PC-3 (cell line): Measurements from ENCODE around the gene ECSIT.

Experiments used
- CTCF ChIP-seq: fragments of 300-600 bp; sonication (generic); conservative IDR thresholded peaks from 2 replicates; pipeline ENCODE4 v1.5.1; 2017; ENCODE audit warnings: antibody characterized with exemption, low read depth, mild to moderate bottlenecking, low read length
- EZH2phosphoT487 ChIP-seq: fragments of 300-600 bp; sonication (generic); IDR thresholded peaks from 2 replicates; pipeline ENCODE4 v1.6.1; 2018; ENCODE audit warnings: mild to moderate bottlenecking, antibody characterized with exemption, low read length, borderline replicate concordance

DNA sequence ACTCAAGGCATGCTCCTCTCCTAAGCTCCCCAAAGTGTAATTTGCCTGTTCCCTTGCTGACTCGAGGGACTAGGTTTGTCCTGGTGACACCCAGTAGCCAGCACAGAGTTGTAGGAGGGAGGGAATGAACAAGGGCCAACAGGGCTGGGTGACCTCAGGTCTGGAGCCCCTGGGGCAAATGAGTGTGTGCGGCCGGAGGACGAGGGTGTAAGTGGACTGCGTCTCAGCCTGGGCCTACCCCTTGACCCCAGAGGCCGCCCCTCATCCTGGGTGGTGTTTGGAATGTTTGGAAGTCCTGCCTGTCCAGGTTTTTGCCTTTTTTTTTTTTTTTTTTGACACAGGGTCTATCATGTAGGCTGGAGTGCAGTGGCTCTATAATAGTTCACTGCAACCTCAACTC is 22.0 kb downstream of the ECSIT start:
- no peak for TF ChIP-seq CTCF
- TF ChIP-seq EZH2phosphoT487 = no peak
